ENCODE measurements around the gene DOCK2. TPM values are rescaled to one million over a fixed set of nuclear protein-coding genes. Genes with fewer than 3 reads are reported as not detected.
"Not testable (repeated sequence)": the region's sequence is repeated elsewhere in the genome, so short reads cannot be mapped to it uniquely, and the experiment has no call there.

Gene DOCK2
- total RNA-seq, 1 donor from 2014 or later = 108 TPM

GRCh38 chr5:170082701-170083100 lies 445.6 kb downstream of the DOCK2 start:
- peaks cover 49% of the 10 kb centered on the region for H3K36me3 ChIP-seq
- DNase-seq (no peak), ATAC-seq (no peak)
- H3K27me3 ChIP-seq (ENCODE audit: low read depth) = no peaks in the 10 kb centered on the region
- H3K27ac ChIP-seq = no peak overlapping the region
- no peaks in the 10 kb centered on the region for H3K9me3 ChIP-seq
- no peak overlapping the region for H3K4me3 ChIP-seq
- intact Hi-C loops (cut with DNase I) = no loop called here
- TF ChIP-seq CTCF (IDR thresholded peaks at IDR 0.05) = no peak
- no peaks in the 10 kb centered on the region for H3K4me1 ChIP-seq

- Histone ChIP-seq H3K27me3 (ENCODE audit: low read depth) (no peaks in the 10 kb centered on the region), H3K4me1 (no peaks in the 10 kb centered on the region), H3K27ac (no peak overlapping the region), H3K36me3 (peaks cover 9% of the 10 kb centered on the region), H3K4me3 (no peak overlapping the region), H3K9me3 (no peaks in the 10 kb centered on the region)
- TF ChIP-seq CTCF (IDR thresholded peaks at IDR 0.05) = no peak
- DNase-seq (no peak), ATAC-seq (no peak)
- intact Hi-C loops (cut with DNase I) = no loop called here
Measured at GRCh38 chr5:170087168-170087817, 450.2 kb downstream of the DOCK2 start.

GRCh38 chr5:170092455-170093101 lies 455.5 kb downstream of the DOCK2 start:
- DNase-seq (no peak), ATAC-seq (no peak)
- Histone ChIP-seq H3K27me3 (ENCODE audit: low read depth) (no peaks in the 10 kb centered on the region), H3K27ac (no peak overlapping the region), H3K36me3 (no peaks in the 10 kb centered on the region), H3K9me3 (no peaks in the 10 kb centered on the region), H3K4me3 (no peak overlapping the region), H3K4me1 (no peaks in the 10 kb centered on the region)
- TF ChIP-seq CTCF (IDR thresholded peaks at IDR 0.05) = no peak
- intact Hi-C loops (cut with DNase I) = no loop called here

- intact Hi-C loops (cut with DNase I) = not testable (repeated sequence)
Measured at GRCh38 chr5:170094329-170094728, 457.3 kb downstream of the DOCK2 start.

GRCh38 chr5:170095646-170096045 lies 458.6 kb downstream of the DOCK2 start:
- DNase-seq (no peak), ATAC-seq (peak; percentile 64 to 65)
- Histone ChIP-seq H3K27me3 (ENCODE audit: low read depth) (no peaks in the 10 kb centered on the region), H3K36me3 (no peaks in the 10 kb centered on the region), H3K9me3 (no peaks in the 10 kb centered on the region), H3K27ac (no peak overlapping the region), H3K4me3 (no peak overlapping the region), H3K4me1 (no peaks in the 10 kb centered on the region)
- TF ChIP-seq CTCF (IDR thresholded peaks at IDR 0.05) = no peak
- intact Hi-C loops (cut with DNase I) = no loop called here

More at GRCh38 chr5:170094329-170094728, 457.3 kb downstream of the DOCK2 start:
- H3K4me3 ChIP-seq; H3K4me1 ChIP-seq; H3K36me3 ChIP-seq; H3K9me3 ChIP-seq; H3K27ac ChIP-seq; H3K27me3 ChIP-seq (ENCODE audit: low read depth): not testable (repeated sequence)
- ATAC-seq (peak; percentile 35 to 38), DNase-seq (peak; percentile 63)

- ATAC-seq (peak; percentile 22 to 27), DNase-seq (no peak)
- Histone ChIP-seq H3K27me3 (ENCODE audit: low read depth) (no peaks in the 10 kb centered on the region), H3K27ac (no peak overlapping the region), H3K36me3 (no peaks in the 10 kb centered on the region), H3K4me1 (no peaks in the 10 kb centered on the region), H3K9me3 (no peaks in the 10 kb centered on the region), H3K4me3 (no peak overlapping the region)
- no peak for TF ChIP-seq CTCF (IDR thresholded peaks at IDR 0.05)
- intact Hi-C loops (cut with DNase I) = no loop called here
Measured at GRCh38 chr5:170097934-170098333, 460.9 kb downstream of the DOCK2 start.
